Measurements from ENCODE around the gene CALCOCO1.
"Not testable (repeated sequence)": the region's sequence is repeated elsewhere in the genome, so short reads cannot be mapped to it uniquely, and the experiment has no call there.

The CALCOCO1 gene

DNA sequence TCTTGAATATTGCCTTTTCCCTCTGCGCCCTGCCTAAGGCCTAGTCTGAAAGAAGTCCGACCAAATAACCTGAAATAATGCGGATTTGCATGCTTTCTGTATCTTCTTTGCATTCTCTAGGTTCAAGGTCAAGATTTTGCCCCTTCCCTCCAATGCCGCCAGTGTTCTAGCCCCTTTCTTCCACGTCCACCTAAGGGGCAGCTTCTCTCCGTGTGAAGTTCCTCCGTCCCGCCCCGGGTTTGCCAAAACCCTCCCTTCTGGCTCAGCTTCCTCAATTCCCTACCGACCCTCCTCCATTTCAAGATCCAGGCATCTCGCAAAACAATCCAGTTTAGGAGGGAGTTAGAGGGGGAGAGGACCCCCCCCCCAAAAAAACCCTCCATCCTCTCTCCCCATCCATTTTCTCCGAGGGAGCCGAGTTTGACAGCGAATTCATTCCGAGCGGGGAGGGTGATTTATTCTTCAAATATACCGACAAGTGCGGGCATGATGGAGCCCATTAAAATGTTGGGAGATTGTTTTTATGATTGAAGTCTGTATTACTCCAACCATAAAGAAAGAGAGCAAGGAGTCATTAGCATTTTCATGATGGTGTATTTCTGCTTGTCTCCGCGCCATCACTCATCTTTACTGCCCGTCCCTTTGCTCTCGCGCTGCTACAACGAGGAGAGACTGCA is 30.5 kb downstream of the CALCOCO1 start:
- no peak for DNase-seq (ENCODE audit: low read depth)

DNA sequence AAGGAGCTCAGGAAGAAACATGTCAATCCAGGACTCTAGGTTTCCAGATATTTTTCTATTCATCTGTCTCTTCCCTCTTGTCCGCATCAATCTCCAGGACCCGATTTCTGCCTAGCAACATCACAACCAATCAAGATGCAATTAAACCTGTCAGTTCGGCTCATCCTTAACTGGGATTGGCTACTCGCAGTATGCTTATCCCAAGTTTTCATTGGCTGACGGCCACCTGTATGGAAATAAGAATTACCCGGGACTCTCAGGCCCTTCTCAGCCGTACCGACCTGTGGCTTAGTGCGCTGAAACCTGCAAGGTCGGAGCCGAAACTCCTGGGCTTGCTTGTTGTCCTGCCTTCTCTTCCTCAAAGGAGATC is 31.0 kb downstream of the CALCOCO1 start:
- no peak for DNase-seq (ENCODE audit: low read depth)

DNA sequence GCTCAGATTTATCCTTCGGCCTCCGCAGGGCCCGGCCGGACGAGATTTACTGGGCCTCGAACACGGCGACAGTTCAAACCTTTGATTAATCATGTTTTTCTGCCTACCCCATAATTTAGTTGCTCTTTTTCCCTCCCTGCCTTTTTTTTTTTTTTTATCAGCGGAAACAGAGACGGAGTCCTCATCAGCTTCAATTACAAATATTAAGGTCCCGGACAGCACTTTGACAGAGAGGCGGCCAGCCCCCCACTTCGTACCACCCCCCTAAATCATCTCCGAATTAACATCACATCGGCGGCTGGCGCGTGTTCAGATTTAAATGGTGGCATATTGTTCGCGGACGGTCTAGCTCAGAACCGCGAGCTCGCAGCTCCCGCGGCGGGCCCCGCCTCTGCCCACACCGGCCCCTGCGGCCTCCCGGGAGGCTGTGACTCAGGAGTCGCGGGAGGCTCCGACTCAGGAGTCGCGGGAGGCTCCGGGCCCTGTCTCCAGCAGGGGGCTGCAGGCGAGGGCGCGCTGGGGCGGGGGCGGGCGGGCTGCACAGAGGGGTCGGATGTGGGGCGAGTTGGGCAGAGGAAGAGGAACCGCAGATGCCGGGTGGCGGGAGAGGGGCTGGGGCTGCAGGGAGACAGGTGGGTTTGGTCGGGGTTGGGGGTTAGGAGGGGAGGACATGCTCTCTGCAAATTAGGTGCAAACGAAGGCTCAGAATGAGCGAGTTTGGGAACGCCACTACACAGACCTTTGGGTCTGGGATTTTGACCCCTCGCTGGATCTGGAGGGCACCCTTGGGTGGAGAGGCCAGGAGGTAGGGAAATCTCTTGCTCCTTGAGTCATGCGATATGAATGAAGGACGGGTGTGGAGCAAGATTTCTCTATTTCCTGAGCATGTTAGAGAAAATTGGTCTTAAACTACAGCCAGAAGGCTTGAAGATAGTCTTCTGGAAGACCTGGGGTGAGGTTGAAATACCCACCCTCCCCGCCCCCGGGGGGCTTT is 31.8 kb downstream of the CALCOCO1 start:
- DNase-seq (ENCODE audit: low read depth), result no peak

DNA sequence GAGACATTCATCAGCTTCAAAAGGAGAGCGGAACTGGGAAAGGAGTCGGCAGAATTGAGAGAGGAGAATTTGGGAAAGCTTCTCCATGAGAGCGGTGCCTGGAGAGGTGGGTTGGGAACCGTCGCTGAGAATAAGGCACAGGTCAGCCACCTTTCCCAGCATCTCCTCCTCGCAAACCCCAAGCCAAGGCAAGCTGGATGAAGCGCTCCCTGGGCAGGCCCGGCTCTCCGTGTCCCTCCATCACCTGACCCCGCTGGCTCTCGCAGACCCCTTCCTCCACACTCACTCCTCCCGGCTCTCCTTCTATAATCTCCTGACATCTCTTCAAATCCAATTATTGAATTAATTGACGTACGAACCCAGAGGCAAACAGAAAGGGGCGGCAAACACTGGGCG is 32.5 kb downstream of the CALCOCO1 start:
- DNase-seq (ENCODE audit: low read depth), result no peak

DNA sequence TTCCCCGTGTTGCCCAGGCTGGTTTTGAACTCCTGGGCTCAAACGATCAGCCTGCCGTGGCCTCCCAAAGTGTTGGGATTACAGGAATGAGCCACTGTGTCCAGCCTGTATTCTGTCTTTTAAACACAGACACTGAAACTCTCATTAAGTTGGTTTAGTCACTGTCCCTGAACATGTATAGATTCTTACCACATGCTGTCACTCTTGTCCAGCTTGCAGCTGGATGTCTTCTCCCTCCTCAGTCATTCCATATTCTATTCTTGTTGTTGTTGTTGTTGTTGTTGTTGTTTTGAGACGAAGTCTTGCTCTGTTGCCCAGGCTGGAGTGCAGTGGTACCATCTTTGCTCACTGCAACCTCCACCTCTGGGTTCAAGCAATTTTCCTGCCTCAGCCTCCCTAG is 39.1 kb downstream of the CALCOCO1 start:
- no peak for DNase-seq (ENCODE audit: low read depth)

- no peak for DNase-seq (ENCODE audit: low read depth)
These were observed 40.8 kb downstream of the CALCOCO1 start for GRCh38 chr12:53686436-53686835.

- DNase-seq (ENCODE audit: low read depth), result no peak
These were observed 42.5 kb downstream of the CALCOCO1 start for GRCh38 chr12:53684654-53685220.

GRCh38 chr12:53683983-53684382 is 43.3 kb downstream of the CALCOCO1 start:
- no peak for DNase-seq (ENCODE audit: low read depth)

GRCh38 chr12:53683494-53683893 is 43.8 kb downstream of the CALCOCO1 start:
- no peak for DNase-seq (ENCODE audit: low read depth)

GRCh38 chr12:53680061-53680460 is 47.2 kb downstream of the CALCOCO1 start:
- DNase-seq (ENCODE audit: low read depth), result not testable (repeated sequence)

- DNase-seq (ENCODE audit: low read depth), result no peak
These were observed 49.5 kb downstream of the CALCOCO1 start for GRCh38 chr12:53677800-53678148.

GRCh38 chr12:53677016-53677799 is 50.0 kb downstream of the CALCOCO1 start:
- DNase-seq (ENCODE audit: low read depth), result no peak

- DNase-seq (ENCODE audit: low read depth), result no peak
These were observed 50.6 kb downstream of the CALCOCO1 start for GRCh38 chr12:53676656-53677015.

- DNase-seq (ENCODE audit: low read depth), result peak; percentile 94
These were observed 51.3 kb downstream of the CALCOCO1 start, which contains the start of gene ATP5MC2 for GRCh38 chr12:53675701-53676607. TSS of gene ATP5MC2 (minus strand) at chr12:53676083. CDS start at chr12:53672614, 3,469 bp downstream.

GRCh38 chr12:53674977-53675700 is 52.1 kb downstream of the CALCOCO1 start:
- no peak for DNase-seq (ENCODE audit: low read depth)

- no peak for DNase-seq (ENCODE audit: low read depth)
These were observed 56.3 kb downstream of the CALCOCO1 start for GRCh38 chr12:53670971-53671370.

GRCh38 chr12:53670308-53670707 is 56.9 kb downstream of the CALCOCO1 start:
- DNase-seq (ENCODE audit: low read depth), result no peak

GRCh38 chr12:53667080-53667479 is 60.2 kb downstream of the CALCOCO1 start:
- no peak for DNase-seq (ENCODE audit: low read depth)

DNA sequence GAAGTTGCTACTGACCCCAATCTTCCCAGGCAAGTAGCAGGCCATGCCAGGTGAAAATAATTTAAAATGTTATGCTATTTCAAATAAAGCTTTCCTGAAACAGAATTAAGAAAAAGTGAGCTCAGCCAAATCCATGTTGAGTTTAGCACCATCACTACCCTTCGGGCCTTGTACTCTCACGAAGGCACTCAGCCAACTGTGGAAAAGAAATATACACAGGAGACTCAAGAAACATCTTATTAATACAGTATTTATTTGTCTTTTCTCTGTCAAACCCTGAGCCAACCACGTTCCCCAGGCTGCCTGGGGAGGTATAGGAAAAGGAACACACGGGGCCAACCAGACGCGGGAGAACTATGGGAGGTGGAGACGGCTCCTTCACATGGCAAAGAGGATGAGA is 62.3 kb downstream of the CALCOCO1 start:
- DNase-seq (ENCODE audit: low read depth), result no peak

GRCh38 chr12:53664191-53664590 is 63.1 kb downstream of the CALCOCO1 start:
- no peak for DNase-seq (ENCODE audit: low read depth)

Measured in HS-27A (cell line).